A549 (cell line): ENCODE data around the gene PLS3. TPM values are rescaled to one million over a fixed set of nuclear protein-coding genes. Genes with fewer than 3 reads are reported as not detected.

Experiments used
- ATAC-seq, 2 experiments: fragments of 200-7000 bp in 1 of 2; fragments of >200 bp in 1 of 2; cut with Nextera tagmentation in 1 of 2; cut with Tn5 transposase in 1 of 2; 3 replicates each; pipeline versions ENCODE4 v1.8.0 to v1.9.1; 2018 to 2020; ENCODE audit warnings: mild to moderate bottlenecking in 1 of 2, moderate library complexity in 1 of 2
- CTCF ChIA-PET: fragments of 300-600 bp; sonication (Branson Sonifier 250); formaldehyde crosslinking; extraction: SDS; loops from one replicate; lab custom pipeline; 2021; ENCODE audit warnings: antibody characterized with exemption, inconsistent platforms; lab: Yijun Ruan, JAX
- POLR2A ChIA-PET: fragments of 350-600 bp; formaldehyde crosslinking; extraction: SDS; loops from one replicate; lab custom pipeline; 2021; ENCODE audit warnings: antibody characterized with exemption, inconsistent platforms; lab: Yijun Ruan, JAX
- DNase-seq, 2 experiments: peaks; one replicate each; pipeline versions ENCODE4 v3.0.0 to v3.0.0-alpha.2; 2011 to 2016; ENCODE audit warnings: low read depth in 1 of 2, low spot score in 1 of 2
- FAIRE-seq: peaks from 2 replicates; lab custom pipeline; 2011; peaks lifted over from hg19 to GRCh38; lab: Jason Lieb, UNC
- H3K27ac ChIP-seq, 2 experiments: fragments of >200 bp; sonication (Bioruptor Twin); formaldehyde crosslinking; 3 replicates each; pipeline ENCODE4 v1.5.1; 2016 to 2017
- H3K4me1 ChIP-seq: fragments of >200 bp; sonication (Bioruptor Twin); formaldehyde crosslinking; 3 replicates; pipeline ENCODE4 v1.6.1; 2016
- H3K4me2 ChIP-seq: fragments of >200 bp; sonication (Bioruptor Twin); formaldehyde crosslinking; 3 replicates; pipeline ENCODE4 v1.6.1; 2016
- H3K4me3 ChIP-seq: fragments of >200 bp; sonication (Bioruptor Twin); formaldehyde crosslinking; 3 replicates; pipeline ENCODE4 v1.5.1; 2016
- H3K9me3 ChIP-seq: fragments of >200 bp; sonication (Bioruptor Twin); formaldehyde crosslinking; 3 replicates; pipeline ENCODE4 v1.6.1; 2016
- BCL3 ChIP-seq: fragments of >200 bp; sonication (Bioruptor Twin); formaldehyde crosslinking; IDR thresholded peaks from 3 replicates; pipeline ENCODE4 v1.6.1; 2016
- CTCF ChIP-seq: fragments of >200 bp; sonication (Bioruptor Twin); formaldehyde crosslinking; IDR thresholded peaks from 3 replicates; pipeline ENCODE4 v1.5.1; 2016
- EHF ChIP-seq: fragments of 250-450 bp; sonication (Bioruptor Pico); IDR thresholded peaks from 2 replicates; pipeline ENCODE4 v1.5.0; 2020; ENCODE audit warnings: mild to moderate bottlenecking
- FOSL2 ChIP-seq, 2 experiments: fragments of 450-650 bp in 1 of 2; fragments of >200 bp in 1 of 2; sonication (Bioruptor Twin) in 1 of 2; formaldehyde crosslinking; IDR thresholded peaks; 2 replicates each; pipeline versions ENCODE4 v1.5.0 to v1.6.1; 2016 to 2020; ENCODE audit warnings: mild to moderate bottlenecking in 1 of 2, moderate library complexity in 1 of 2
- GATA3 ChIP-seq: IDR thresholded peaks from 2 replicates; pipeline ENCODE4 v1.6.1; 2012; ENCODE audit warnings: borderline replicate concordance
- HOXA7 ChIP-seq: fragments of 250-450 bp; sonication (Bioruptor Pico); IDR thresholded peaks from 2 replicates; pipeline ENCODE4 v1.5.0; 2020; ENCODE audit warnings: mild to moderate bottlenecking, moderate library complexity
- HOXB13 ChIP-seq: fragments of 250-450 bp; sonication (Bioruptor Pico); IDR thresholded peaks from 2 replicates; pipeline ENCODE4 v1.5.0; 2020; ENCODE audit warnings: low read depth, mild to moderate bottlenecking, moderate library complexity
- HOXB5 ChIP-seq: fragments of 250-450 bp; sonication (Bioruptor Pico); IDR thresholded peaks from 2 replicates; pipeline ENCODE4 v1.5.0; 2020; ENCODE audit warnings: mild to moderate bottlenecking, moderate library complexity
- JUNB ChIP-seq: fragments of >200 bp; sonication (Bioruptor Twin); formaldehyde crosslinking; IDR thresholded peaks from 2 replicates; pipeline ENCODE4 v1.6.1; 2016
- KDM1A ChIP-seq: fragments of 200-600 bp; sonication (generic); IDR thresholded peaks from 2 replicates; pipeline ENCODE4 v1.6.1; 2016; ENCODE audit warnings: low read depth, mild to moderate bottlenecking
- MAZ ChIP-seq: fragments of 150-350 bp; IDR thresholded peaks from 2 replicates; pipeline ENCODE4 v1.6.1; 2014; ENCODE audit warnings: antibody characterized with exemption, low read depth, low read length, borderline replicate concordance
- POLR2A ChIP-seq: IDR thresholded peaks from 2 replicates; pipeline ENCODE4 v1.6.1; 2012; ENCODE audit warnings: mild to moderate bottlenecking, low read length
- RAD21 ChIP-seq, 2 experiments: fragments of >200 bp in 1 of 2; sonication (Bioruptor Twin) in 1 of 2; formaldehyde crosslinking in 1 of 2; IDR thresholded peaks in 1 of 2; conservative IDR thresholded peaks in 1 of 2; 2 replicates in 1 of 2; 3 replicates in 1 of 2; pipeline ENCODE4 v1.6.1; 2012 to 2018; ENCODE audit warnings: inconsistent platforms in 1 of 2
- RCOR1 ChIP-seq: fragments of 150-350 bp; IDR thresholded peaks from 2 replicates; pipeline ENCODE4 v1.6.1; 2014; ENCODE audit warnings: antibody characterized with exemption, low read length, low read depth
- RFX5 ChIP-seq: fragments of 450-650 bp; IDR thresholded peaks from 2 replicates; pipeline ENCODE4 v1.7.1; 2014; ENCODE audit warnings: antibody characterized with exemption, mild to moderate bottlenecking, moderate library complexity
- SMC3 ChIP-seq: fragments of >200 bp; sonication (Bioruptor Twin); formaldehyde crosslinking; IDR thresholded peaks from 3 replicates; pipeline ENCODE4 v1.6.1; 2018; ENCODE audit warnings: inconsistent platforms
- WGBS: methylation state at CpG from one replicate; pipeline ENCODE4 v1.1.6; 2017; ENCODE audit errors: missing lambda C conversion rate; 5-methylcytosine and 5-hydroxymethylcytosine counted together
- polyA plus RNA-seq, 4 experiments: library from polyadenylated mRNA; depleted of rRNA in 3 of 4; stranded (reverse); fragments of >200 nt; fragmentation: RNase III in 1 of 4; extraction: RNeasy Plus Mini Kit Qiagen cat#74134 plus additional on column Dnase treatment in 1 of 4; gene quantifications; 2 replicates in 3 of 4; 3 replicates in 1 of 4; pipeline ENCODE4 v1.2.3, GENCODE V29; 2011 to 2017
- TF ChIP-seq, protein P1 (sequence below): fragments of 200-600 bp; sonication (generic); IDR thresholded peaks from 2 replicates; pipeline ENCODE4 v1.6.1; 2016; ENCODE audit warnings: antibody characterized with exemption, mild to moderate bottlenecking, moderate library complexity
- TF ChIP-seq, protein P2 (sequence below): fragments of 150-350 bp; IDR thresholded peaks from 2 replicates; pipeline ENCODE4 v1.6.1; 2014; ENCODE audit warnings: low read depth, mild to moderate bottlenecking, low read length
- TF ChIP-seq, protein P3 (sequence below): IDR thresholded peaks from 2 replicates; pipeline ENCODE4 v1.6.1; 2012; ENCODE audit warnings: low read depth, borderline replicate concordance
- TF ChIP-seq, protein P4 (sequence below): IDR thresholded peaks from 2 replicates; pipeline ENCODE4 v1.6.1; 2012

The PLS3 gene
- polyA plus RNA-seq, 2 of the 4 experiments (the other 2 are of a cell fraction) = 303 to 437 TPM

DNA sequence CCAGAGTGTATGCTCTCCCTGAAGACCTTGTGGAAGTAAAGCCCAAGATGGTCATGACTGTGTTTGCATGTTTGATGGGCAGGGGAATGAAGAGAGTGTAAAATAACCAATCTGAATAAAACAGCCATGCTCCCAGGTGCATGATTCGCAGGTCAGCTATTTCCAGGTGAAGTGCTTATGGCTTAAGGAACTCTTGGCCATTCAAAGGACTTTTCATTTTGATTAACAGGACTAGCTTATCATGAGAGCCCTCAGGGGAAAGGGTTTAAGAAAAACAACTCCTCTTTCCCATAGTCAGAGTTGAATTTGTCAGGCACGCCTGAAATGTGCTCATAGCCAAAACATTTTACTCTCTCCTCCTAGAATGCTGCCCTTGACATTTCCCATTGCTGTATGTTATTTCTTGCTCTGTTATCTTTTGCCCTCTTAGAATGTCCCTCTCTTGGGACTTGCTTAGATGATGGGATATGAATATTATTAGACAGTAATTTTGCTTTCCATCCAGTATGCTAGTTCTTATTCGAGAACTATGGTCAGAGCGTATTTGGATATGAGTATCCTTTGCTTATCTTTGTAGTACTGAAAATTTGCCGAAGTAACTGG, 88.6 kb downstream of the PLS3 start (continued):
- TF ChIP-seq, protein P1, sequence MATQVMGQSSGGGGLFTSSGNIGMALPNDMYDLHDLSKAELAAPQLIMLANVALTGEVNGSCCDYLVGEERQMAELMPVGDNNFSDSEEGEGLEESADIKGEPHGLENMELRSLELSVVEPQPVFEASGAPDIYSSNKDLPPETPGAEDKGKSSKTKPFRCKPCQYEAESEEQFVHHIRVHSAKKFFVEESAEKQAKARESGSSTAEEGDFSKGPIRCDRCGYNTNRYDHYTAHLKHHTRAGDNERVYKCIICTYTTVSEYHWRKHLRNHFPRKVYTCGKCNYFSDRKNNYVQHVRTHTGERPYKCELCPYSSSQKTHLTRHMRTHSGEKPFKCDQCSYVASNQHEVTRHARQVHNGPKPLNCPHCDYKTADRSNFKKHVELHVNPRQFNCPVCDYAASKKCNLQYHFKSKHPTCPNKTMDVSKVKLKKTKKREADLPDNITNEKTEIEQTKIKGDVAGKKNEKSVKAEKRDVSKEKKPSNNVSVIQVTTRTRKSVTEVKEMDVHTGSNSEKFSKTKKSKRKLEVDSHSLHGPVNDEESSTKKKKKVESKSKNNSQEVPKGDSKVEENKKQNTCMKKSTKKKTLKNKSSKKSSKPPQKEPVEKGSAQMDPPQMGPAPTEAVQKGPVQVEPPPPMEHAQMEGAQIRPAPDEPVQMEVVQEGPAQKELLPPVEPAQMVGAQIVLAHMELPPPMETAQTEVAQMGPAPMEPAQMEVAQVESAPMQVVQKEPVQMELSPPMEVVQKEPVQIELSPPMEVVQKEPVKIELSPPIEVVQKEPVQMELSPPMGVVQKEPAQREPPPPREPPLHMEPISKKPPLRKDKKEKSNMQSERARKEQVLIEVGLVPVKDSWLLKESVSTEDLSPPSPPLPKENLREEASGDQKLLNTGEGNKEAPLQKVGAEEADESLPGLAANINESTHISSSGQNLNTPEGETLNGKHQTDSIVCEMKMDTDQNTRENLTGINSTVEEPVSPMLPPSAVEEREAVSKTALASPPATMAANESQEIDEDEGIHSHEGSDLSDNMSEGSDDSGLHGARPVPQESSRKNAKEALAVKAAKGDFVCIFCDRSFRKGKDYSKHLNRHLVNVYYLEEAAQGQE = no peak
- no peak for TF ChIP-seq POLR2A
- TF ChIP-seq HOXB5 = no peak
- TF ChIP-seq JUNB = no peak
- TF ChIP-seq RAD21 (conservative IDR thresholded peaks at IDR 0.05 in 1 of 2, IDR thresholded peaks at IDR 0.05 in 1 of 2) = no peak
- TF ChIP-seq, all 56 proteins: peak for 0

GRCh38 chrX:115650449-115650848, 89.5 kb downstream of the PLS3 start:
- CTCF ChIA-PET = interaction anchor here (0.6 to 5.8 kb wide), 4 partner anchors 14 to 431 kb away, joined by 3 to 26 read pairs (median 4); no protein-coding TSS in a partner anchor
- POLR2A ChIA-PET = no interaction called here

GRCh38 chrX:115650916-115651315, 89.9 kb downstream of the PLS3 start:
- 0% methylated on average over 2 of the region's 2 CpGs for WGBS
- no peak overlapping the region for H3K4me3 ChIP-seq
- no peak overlapping the region for H3K4me2 ChIP-seq
- no peaks in the 10 kb centered on the region for H3K9me3 ChIP-seq
- DNase-seq = peak; percentile 21 to 51
- peak; percentile 95 for FAIRE-seq
- ChIA-PET POLR2A (no interaction called here), CTCF (interaction anchor here (0.6 to 5.8 kb wide), 4 partner anchors 8 to 431 kb away, joined by 3 to 26 read pairs (median 7); no protein-coding TSS in a partner anchor)
- ATAC-seq = peak; percentile 84 to 89; a peak in 5 of 6 replicates
- no peak overlapping the region for H3K27ac ChIP-seq
- peaks cover 14% of the 10 kb centered on the region; the same call in 2 of the 3 replicates for H3K4me1 ChIP-seq
- peak; percentile 57 for TF ChIP-seq CTCF
- TF ChIP-seq RAD21 (conservative IDR thresholded peaks at IDR 0.05 in 1 of 2, IDR thresholded peaks at IDR 0.05 in 1 of 2) = peak; percentile 55 to 57; a peak in 4 of 5 replicates
- no peak for TF ChIP-seq HOXB13
- no peak for TF ChIP-seq MAZ
- peak; percentile 30; the same call in 1 of the 3 replicates for TF ChIP-seq SMC3
- TF ChIP-seq, all 56 proteins: peak for 3

More at GRCh38 chrX:115650449-115650848, 89.5 kb downstream of the PLS3 start:
- no peak for ATAC-seq
- H3K4me3 ChIP-seq = no peak overlapping the region
- no peak for DNase-seq
- H3K9me3 ChIP-seq = no peaks in the 10 kb centered on the region
- H3K4me2 ChIP-seq = no peak overlapping the region
- H3K4me1 ChIP-seq = peaks cover 14% of the 10 kb centered on the region; the same call in 2 of the 3 replicates
- no peak for FAIRE-seq
- H3K27ac ChIP-seq = no peak overlapping the region
- no peak for TF ChIP-seq HOXA7 (CRISPR knock-in tag)

- Histone ChIP-seq H3K4me3 (no peak overlapping the region), H3K4me2 (no peak overlapping the region), H3K4me1 (peaks cover 14% of the 10 kb centered on the region; the same call in 2 of the 3 replicates), H3K9me3 (no peaks in the 10 kb centered on the region), H3K27ac (no peak overlapping the region)
- DNase-seq = no peak
- WGBS = 85% methylated on average over 5 of the region's 5 CpGs
- POLR2A ChIA-PET = no interaction called here
- ATAC-seq = no peak
- FAIRE-seq = no peak
- CTCF ChIA-PET = interaction anchor here (0.9 to 1.2 kb wide), 6 partner anchors 10 to 322 kb away, joined by 3 to 8 read pairs (median 4); no protein-coding TSS in a partner anchor
- TF ChIP-seq, protein P2, sequence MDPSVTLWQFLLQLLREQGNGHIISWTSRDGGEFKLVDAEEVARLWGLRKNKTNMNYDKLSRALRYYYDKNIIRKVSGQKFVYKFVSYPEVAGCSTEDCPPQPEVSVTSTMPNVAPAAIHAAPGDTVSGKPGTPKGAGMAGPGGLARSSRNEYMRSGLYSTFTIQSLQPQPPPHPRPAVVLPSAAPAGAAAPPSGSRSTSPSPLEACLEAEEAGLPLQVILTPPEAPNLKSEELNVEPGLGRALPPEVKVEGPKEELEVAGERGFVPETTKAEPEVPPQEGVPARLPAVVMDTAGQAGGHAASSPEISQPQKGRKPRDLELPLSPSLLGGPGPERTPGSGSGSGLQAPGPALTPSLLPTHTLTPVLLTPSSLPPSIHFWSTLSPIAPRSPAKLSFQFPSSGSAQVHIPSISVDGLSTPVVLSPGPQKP = no peak
- no peak for TF ChIP-seq FOSL2 (IDR thresholded peaks at IDR 0.05)
- TF ChIP-seq FOSL2 (CRISPR knock-in tag; IDR thresholded peaks at IDR 0.05) = no peak
- TF ChIP-seq KDM1A = no peak
- TF ChIP-seq RAD21 (conservative IDR thresholded peaks at IDR 0.05 in 1 of 2, IDR thresholded peaks at IDR 0.05 in 1 of 2) = no peak
- no peak for TF ChIP-seq GATA3
- TF ChIP-seq BCL3 = no peak
- no peak for TF ChIP-seq RFX5
- no peak for TF ChIP-seq RCOR1
- TF ChIP-seq EHF (CRISPR knock-in tag) = no peak
- TF ChIP-seq HOXB5 = no peak
- TF ChIP-seq POLR2A = no peak
- TF ChIP-seq, protein P3, sequence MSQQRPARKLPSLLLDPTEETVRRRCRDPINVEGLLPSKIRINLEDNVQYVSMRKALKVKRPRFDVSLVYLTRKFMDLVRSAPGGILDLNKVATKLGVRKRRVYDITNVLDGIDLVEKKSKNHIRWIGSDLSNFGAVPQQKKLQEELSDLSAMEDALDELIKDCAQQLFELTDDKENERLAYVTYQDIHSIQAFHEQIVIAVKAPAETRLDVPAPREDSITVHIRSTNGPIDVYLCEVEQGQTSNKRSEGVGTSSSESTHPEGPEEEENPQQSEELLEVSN = no peak
- TF ChIP-seq, protein P4, sequence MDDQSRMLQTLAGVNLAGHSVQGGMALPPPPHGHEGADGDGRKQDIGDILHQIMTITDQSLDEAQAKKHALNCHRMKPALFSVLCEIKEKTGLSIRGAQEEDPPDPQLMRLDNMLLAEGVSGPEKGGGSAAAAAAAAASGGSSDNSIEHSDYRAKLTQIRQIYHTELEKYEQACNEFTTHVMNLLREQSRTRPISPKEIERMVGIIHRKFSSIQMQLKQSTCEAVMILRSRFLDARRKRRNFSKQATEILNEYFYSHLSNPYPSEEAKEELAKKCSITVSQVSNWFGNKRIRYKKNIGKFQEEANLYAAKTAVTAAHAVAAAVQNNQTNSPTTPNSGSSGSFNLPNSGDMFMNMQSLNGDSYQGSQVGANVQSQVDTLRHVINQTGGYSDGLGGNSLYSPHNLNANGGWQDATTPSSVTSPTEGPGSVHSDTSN = no peak
Observed at GRCh38 chrX:115652221-115652620, 91.2 kb downstream of the PLS3 start.
